Measurements from ENCODE around the gene RASGRP1. TPM values are rescaled to one million over a fixed set of nuclear protein-coding genes. Genes with fewer than 3 reads are reported as not detected.
A peak's percentile ranks its signal among the peaks of the same experiment; 100 is the strongest.

Gene RASGRP1
- total RNA-seq, 4 donors from 2014 or later = 1.6 to 10.7 (median 3.8) TPM

DNA sequence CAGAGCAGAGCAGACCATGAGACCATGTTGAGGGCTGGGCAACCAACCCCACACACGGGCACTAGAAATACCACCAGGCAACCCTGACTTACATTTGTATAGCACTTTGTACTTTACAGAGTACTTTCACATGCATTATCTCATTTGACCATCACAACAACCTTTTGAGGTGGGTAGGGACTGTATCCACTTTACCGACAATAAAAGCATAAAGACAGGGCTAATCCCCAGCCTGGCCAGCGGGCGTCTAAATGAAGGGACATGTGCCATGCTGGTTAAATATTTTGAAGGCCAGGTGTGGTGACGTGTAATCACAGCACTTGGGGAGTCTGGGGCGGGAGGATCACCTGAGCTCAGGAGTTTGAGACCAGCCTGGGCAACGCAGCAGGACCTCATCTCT, 23.6 kb downstream of the RASGRP1 start:
- no peak for DNase-seq
- H3K36me3 ChIP-seq = no peaks in the 10 kb centered on the region
- no peaks in the 10 kb centered on the region for H3K4me1 ChIP-seq
- no peak overlapping the region for H3K4me3 ChIP-seq
- no peaks in the 10 kb centered on the region for H3K27me3 ChIP-seq
- H3K9me3 ChIP-seq = no peaks in the 10 kb centered on the region
- no peak overlapping the region for H3K27ac ChIP-seq
- TF ChIP-seq, protein P1, sequence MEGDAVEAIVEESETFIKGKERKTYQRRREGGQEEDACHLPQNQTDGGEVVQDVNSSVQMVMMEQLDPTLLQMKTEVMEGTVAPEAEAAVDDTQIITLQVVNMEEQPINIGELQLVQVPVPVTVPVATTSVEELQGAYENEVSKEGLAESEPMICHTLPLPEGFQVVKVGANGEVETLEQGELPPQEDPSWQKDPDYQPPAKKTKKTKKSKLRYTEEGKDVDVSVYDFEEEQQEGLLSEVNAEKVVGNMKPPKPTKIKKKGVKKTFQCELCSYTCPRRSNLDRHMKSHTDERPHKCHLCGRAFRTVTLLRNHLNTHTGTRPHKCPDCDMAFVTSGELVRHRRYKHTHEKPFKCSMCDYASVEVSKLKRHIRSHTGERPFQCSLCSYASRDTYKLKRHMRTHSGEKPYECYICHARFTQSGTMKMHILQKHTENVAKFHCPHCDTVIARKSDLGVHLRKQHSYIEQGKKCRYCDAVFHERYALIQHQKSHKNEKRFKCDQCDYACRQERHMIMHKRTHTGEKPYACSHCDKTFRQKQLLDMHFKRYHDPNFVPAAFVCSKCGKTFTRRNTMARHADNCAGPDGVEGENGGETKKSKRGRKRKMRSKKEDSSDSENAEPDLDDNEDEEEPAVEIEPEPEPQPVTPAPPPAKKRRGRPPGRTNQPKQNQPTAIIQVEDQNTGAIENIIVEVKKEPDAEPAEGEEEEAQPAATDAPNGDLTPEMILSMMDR (IDR thresholded peaks at IDR 0.05) = no peak
- TF ChIP-seq POLR2A (IDR thresholded peaks at IDR 0.05) = no peak

- no peak for TF ChIP-seq POLR2A (IDR thresholded peaks at IDR 0.05)
- TF ChIP-seq, protein P1 (IDR thresholded peaks at IDR 0.05) = no peak
- DNase-seq = no peak
- H3K27ac ChIP-seq = no peak overlapping the region
- no peaks in the 10 kb centered on the region for H3K36me3 ChIP-seq
- no peak overlapping the region for H3K4me3 ChIP-seq
- no peaks in the 10 kb centered on the region for H3K4me1 ChIP-seq
- H3K9me3 ChIP-seq = no peaks in the 10 kb centered on the region
- no peaks in the 10 kb centered on the region for H3K27me3 ChIP-seq
Measured at GRCh38 chr15:38540510-38540909, 24.1 kb downstream of the RASGRP1 start.

GRCh38 chr15:38539008-38539343, 25.6 kb downstream of the RASGRP1 start:
- no peak for DNase-seq
- no peaks in the 10 kb centered on the region for H3K36me3 ChIP-seq
- TF ChIP-seq POLR2A (IDR thresholded peaks at IDR 0.05) = no peak
- no peaks in the 10 kb centered on the region for H3K27me3 ChIP-seq
- H3K4me3 ChIP-seq = no peak overlapping the region
- peak overlapping the region in 1 of 4 donors; percentile 43 for H3K27ac ChIP-seq
- no peaks in the 10 kb centered on the region for H3K9me3 ChIP-seq
- H3K4me1 ChIP-seq = no peaks in the 10 kb centered on the region

DNA sequence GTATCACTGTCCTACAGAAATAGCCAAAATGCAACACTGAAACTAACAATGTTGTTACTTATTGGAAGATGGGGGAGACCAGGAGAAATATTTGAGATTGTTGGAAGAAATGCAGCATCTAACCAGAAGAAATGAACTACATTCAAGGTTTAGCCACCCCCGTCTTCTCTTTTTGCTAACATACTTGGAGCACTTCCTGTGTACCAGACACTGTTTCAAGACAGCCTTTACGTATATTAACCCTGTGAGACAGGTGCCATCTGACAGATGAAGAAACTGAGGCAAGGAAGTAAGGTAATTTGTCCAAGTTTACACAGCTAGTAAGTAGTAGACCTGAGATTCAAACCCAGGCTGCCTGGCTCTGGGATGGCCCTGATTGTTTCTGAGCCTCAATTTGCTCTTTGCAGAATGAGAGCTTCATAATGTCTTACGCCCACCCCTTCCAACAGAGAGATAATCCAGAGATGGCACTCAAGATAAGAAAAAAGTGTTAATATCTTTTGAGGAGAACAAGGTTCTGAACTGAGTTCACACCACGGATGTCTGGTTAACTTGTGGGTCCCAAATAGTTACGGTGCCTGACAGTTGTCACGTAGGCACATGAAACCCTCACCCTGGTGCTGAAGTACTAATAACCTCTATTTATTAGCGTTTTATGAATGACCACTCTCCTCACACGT, 26.1 kb downstream of the RASGRP1 start:
- H3K27ac ChIP-seq = peak overlapping the region in 2 of 4 donors; percentile 39 to 43

DNA sequence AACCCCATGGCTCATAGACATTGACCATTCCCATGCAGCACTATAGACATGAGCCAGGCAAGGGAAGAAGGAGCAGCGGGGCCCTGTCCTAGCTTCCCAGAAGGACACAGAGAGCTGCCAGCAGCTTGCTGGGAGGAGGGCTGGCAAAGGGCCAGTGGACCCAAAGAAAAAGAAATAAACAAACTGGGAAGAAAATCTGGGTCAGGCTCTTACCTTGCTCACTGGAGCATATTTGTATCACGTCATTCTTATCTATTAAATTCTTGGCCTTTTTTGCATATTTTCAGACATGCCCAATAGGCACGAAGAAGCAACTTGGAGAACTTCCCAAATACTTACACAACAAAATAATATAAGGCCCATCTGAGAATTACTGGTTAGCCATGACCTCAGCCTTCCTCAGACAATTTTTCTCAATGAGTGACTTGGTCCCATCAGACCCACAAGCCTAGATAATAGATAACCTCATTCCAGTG, 28.4 kb downstream of the RASGRP1 start:
- DNase-seq = no peak

More for the DNA sequence above, 26.1 kb downstream of the RASGRP1 start:
- Histone ChIP-seq H3K4me1 (no peaks in the 10 kb centered on the region), H3K9me3 (no peaks in the 10 kb centered on the region), H3K27me3 (no peaks in the 10 kb centered on the region), H3K36me3 (no peaks in the 10 kb centered on the region), H3K4me3 (no peak overlapping the region)
- DNase-seq = no peak
- TF ChIP-seq POLR2A (IDR thresholded peaks at IDR 0.05) = no peak

DNA sequence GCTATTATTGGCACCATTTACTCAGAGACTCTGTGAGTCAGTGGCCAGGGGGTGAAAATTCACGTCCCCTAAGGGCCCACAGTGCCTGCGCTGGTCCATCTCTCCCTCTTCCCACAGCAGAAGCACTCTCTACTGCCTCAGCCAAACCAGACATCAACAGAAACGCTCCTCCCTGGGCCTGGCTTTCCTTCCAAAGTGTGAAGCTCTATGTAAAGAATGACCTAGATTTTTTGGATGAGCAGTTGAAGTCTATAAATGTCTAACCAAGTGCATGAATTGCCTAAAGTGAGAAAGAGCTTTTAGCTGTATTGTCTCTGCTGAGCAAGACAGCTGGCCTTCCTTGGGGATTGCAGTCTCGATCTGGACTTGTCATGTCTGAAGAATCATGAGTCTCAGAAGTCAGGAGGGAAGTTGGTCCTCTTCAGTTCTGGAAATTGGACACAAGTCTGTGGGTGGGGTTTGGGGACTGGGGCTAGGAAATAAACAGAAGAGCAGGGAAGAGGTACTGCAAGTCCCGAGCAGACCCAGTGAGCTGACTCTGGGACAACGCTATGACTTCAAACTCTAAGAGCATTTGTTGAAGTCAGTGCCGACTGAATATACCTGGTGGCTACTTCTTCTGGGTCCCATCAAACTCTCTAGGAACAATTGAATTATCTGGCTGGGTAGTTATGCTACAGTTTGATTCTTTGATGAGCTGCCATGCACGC, 29.0 kb downstream of the RASGRP1 start:
- Histone ChIP-seq H3K36me3 (no peaks in the 10 kb centered on the region), H3K4me1 (no peaks in the 10 kb centered on the region), H3K4me3 (no peak overlapping the region), H3K27ac (no peak overlapping the region), H3K27me3 (no peaks in the 10 kb centered on the region), H3K9me3 (no peaks in the 10 kb centered on the region)
- TF ChIP-seq POLR2A (IDR thresholded peaks at IDR 0.05) = no peak
- DNase-seq = no peak

More for the DNA sequence above, 28.4 kb downstream of the RASGRP1 start:
- no peak overlapping the region for H3K27ac ChIP-seq
- H3K27me3 ChIP-seq = no peaks in the 10 kb centered on the region
- H3K9me3 ChIP-seq = no peaks in the 10 kb centered on the region
- no peaks in the 10 kb centered on the region for H3K36me3 ChIP-seq
- H3K4me1 ChIP-seq = no peaks in the 10 kb centered on the region
- no peak overlapping the region for H3K4me3 ChIP-seq
- TF ChIP-seq, protein P1 (IDR thresholded peaks at IDR 0.05) = no peak
- no peak for TF ChIP-seq POLR2A (IDR thresholded peaks at IDR 0.05)

GRCh38 chr15:38534691-38535090, 29.9 kb downstream of the RASGRP1 start:
- H3K27ac ChIP-seq = no peak overlapping the region
- H3K36me3 ChIP-seq = no peaks in the 10 kb centered on the region

More at GRCh38 chr15:38534691-38535090, 29.9 kb downstream of the RASGRP1 start:
- H3K4me3 ChIP-seq = no peak overlapping the region
- no peak for TF ChIP-seq POLR2A (IDR thresholded peaks at IDR 0.05)
- TF ChIP-seq, protein P1 (IDR thresholded peaks at IDR 0.05) = no peak
- no peaks in the 10 kb centered on the region for H3K4me1 ChIP-seq
- no peaks in the 10 kb centered on the region for H3K27me3 ChIP-seq
- no peak for DNase-seq
- no peaks in the 10 kb centered on the region for H3K9me3 ChIP-seq
